Fibroblast of villous mesenchyme (primary cell): ENCODE measurements around the gene ZPBP2. TPM values are rescaled to one million over a fixed set of nuclear protein-coding genes. Genes with fewer than 3 reads are reported as not detected.
"Not testable (repeated sequence)": the region's sequence is repeated elsewhere in the genome, so short reads cannot be mapped to it uniquely, and the experiment has no call there.

Source experiments
- DNase-seq: peaks from one replicate; pipeline ENCODE4 v3.0.0-alpha.2; 2010; ENCODE audit warnings: low read depth
- H3K4me3 ChIP-seq: 2 replicates; pipeline ENCODE4 v1.5.1; 2011; ENCODE audit warnings: low read depth, mild to moderate bottlenecking, low read length
- CTCF ChIP-seq: IDR thresholded peaks from 2 replicates; pipeline ENCODE4 v1.5.1; 2012; ENCODE audit warnings: low read depth, mild to moderate bottlenecking, low read length; ENCODE audit not compliant: insufficient read depth
- total RNA-seq: library from RNA; depleted of rRNA; stranded (reverse); fragments of >200 nt; gene quantifications from 2 replicates; pipeline ENCODE4 v1.2.3, GENCODE V29; 2012

The ZPBP2 gene
- total RNA-seq, 1 donor = not detected

DNA sequence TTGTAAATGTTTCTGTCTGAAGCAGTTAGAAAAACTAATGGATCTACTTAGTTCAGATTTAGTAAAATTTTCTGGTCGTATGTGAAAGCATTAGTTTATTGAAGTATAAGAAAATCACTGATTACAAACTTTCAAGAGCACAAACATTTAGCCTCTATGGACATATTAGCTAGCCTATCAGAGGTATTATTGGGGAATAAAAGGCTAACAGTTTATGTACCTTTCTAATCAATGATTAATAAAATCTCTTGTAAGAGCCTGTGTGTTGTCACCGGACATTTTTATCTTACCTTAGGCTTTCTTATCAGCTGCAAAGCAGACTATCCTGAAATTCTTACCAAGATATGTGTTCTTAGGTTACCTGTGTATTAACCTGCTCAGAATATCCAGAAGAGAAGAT is 21.2 kb downstream of the ZPBP2 start:
- no peak for TF ChIP-seq CTCF
- DNase-seq = no peak
- H3K4me3 ChIP-seq = no peak overlapping the region

DNA sequence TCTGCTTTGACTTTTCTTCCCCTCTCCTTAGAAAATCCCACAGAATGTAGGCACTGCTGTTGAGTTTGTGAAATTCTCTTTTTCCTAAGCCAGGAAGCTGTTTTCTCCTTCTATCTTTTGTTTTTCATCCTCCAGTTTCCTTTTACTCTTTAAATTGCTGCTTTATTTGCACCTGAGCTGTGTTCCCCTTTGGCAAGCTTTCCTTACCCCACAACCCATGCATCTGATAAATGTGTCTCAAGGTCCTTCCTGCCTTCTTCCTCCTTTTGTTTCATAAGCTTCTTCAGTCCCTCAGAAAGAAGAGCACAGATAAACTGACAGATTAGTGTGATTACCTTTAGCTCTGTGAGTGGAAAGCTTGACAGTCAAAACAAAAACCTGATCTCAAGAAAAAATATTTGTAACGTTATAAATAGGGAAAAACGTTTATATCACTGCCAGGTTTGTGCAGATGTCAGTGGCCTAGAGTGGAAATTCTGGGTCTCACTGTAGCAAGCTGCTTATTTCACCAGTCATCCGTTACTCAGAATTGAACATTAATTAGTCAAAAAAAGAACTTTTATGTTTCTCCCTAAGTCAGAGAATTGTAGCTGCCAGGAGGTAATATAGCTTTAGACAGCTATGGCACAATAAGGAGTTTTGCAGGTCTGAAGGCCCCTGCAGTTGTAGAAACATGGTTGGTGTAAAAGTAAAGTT is 26.8 kb downstream of the ZPBP2 start:
- no peak overlapping the region for H3K4me3 ChIP-seq
- TF ChIP-seq CTCF = no peak
- no peak for DNase-seq

DNA sequence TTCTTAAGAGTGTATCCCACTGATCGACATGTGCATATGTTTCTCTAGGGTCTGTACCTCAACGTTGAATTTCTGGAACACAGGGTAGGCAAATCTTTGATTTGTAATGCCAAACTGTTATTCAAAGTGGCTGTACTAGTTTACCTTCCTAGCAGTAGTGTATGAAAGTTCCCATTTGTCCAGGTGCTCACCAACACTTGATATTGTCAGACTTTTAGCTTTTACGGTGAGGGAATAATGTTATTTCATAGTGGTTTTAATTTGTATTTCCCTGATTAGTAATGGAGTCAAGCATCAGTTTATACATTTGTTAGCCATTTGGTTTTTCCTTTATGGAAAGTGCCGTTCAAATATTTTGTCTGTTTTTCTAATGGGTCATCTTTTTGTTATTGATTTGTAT is 30.1 kb downstream of the ZPBP2 start:
- no peak overlapping the region for H3K4me3 ChIP-seq
- no peak for DNase-seq
- no peak for TF ChIP-seq CTCF

DNA sequence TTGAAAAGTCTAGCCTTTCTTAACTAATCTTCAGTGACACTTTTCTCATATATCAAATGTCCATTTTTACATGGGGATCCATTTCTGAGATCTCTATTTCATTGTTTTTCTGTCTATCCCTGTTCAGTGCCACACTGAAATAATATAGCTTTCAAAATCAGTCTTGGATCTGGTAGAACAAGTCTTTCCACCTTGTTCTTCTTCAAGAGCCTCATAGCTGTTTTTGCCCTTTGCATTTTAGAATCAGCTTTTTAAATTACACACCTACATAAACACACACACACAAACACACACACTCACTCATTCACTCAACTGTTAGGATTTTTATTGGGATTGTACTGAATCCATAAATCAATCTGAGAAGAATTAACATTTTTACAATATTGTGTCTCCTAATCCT is 31.2 kb downstream of the ZPBP2 start:
- no peak for TF ChIP-seq CTCF
- no peak for DNase-seq
- no peak overlapping the region for H3K4me3 ChIP-seq

- DNase-seq, H3K4me3 ChIP-seq: not testable (repeated sequence)
Measured at GRCh38 chr17:39902027-39902426, 34.0 kb downstream of the ZPBP2 start.

GRCh38 chr17:39903158-39903884 is 35.3 kb downstream of the ZPBP2 start:
- TF ChIP-seq CTCF = no peak
- H3K4me3 ChIP-seq = no peak overlapping the region
- DNase-seq = no peak

DNA sequence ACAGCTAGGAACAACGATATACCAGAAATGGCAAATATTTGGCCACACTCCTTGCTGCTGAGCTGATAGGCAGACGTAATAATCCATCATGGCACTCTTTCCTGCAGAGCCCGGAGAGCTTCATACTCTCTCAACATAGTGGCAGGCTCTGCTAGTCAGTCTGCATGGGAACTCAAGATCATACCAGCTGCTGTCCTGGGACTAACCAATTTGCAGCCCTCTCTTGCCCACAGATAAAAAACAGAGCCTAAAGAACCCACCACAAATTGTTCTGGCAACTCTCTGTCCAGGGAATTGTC is 36.9 kb downstream of the ZPBP2 start:
- TF ChIP-seq CTCF = no peak
- DNase-seq = no peak
- H3K4me3 ChIP-seq = no peak overlapping the region
